NCI-H146 (cell line): Measurements from ENCODE around the gene GLT6D1.

Source experiments
- DNase-seq: peaks from one replicate; lab custom pipeline; 2025; lab: John Stamatoyannopoulos, UW

The GLT6D1 gene

GRCh38 chr9:135608294-135608998, 30.9 kb downstream of the GLT6D1 start:
- DNase-seq, result no peak

GRCh38 chr9:135607401-135608293, 31.7 kb downstream of the GLT6D1 start:
- DNase-seq, result no peak

- no peak for DNase-seq
These were observed 32.5 kb downstream of the GLT6D1 start for GRCh38 chr9:135606885-135607259.

GRCh38 chr9:135605238-135605781, 34.0 kb downstream of the GLT6D1 start:
- no peak for DNase-seq

- no peak for DNase-seq
These were observed 34.7 kb downstream of the GLT6D1 start for GRCh38 chr9:135604437-135605237.

GRCh38 chr9:135602789-135603481, 36.4 kb downstream of the GLT6D1 start:
- no peak for DNase-seq

GRCh38 chr9:135601988-135602387, 37.4 kb downstream of the GLT6D1 start:
- no peak for DNase-seq

GRCh38 chr9:135600296-135600817, 39.0 kb downstream of the GLT6D1 start:
- DNase-seq, result no peak

GRCh38 chr9:135596211-135596610, 43.1 kb downstream of the GLT6D1 start:
- no peak for DNase-seq

GRCh38 chr9:135592625-135593024, 46.7 kb downstream of the GLT6D1 start:
- DNase-seq, result no peak

- no peak for DNase-seq
These were observed 47.1 kb downstream of the GLT6D1 start for GRCh38 chr9:135592331-135592590.

- no peak for DNase-seq
These were observed 47.6 kb downstream of the GLT6D1 start for GRCh38 chr9:135591506-135592330.

GRCh38 chr9:135590486-135591079, 48.8 kb downstream of the GLT6D1 start:
- no peak for DNase-seq

GRCh38 chr9:135589596-135590485, 49.5 kb downstream of the GLT6D1 start:
- no peak for DNase-seq

GRCh38 chr9:135588886-135589595, 50.3 kb downstream of the GLT6D1 start:
- DNase-seq, result peak; percentile 6

- DNase-seq, result no peak
These were observed 51.0 kb downstream of the GLT6D1 start for GRCh38 chr9:135588371-135588770.

- DNase-seq, result no peak
These were observed 51.7 kb downstream of the GLT6D1 start for GRCh38 chr9:135587658-135588057.

GRCh38 chr9:135586601-135587109, 52.7 kb downstream of the GLT6D1 start:
- no peak for DNase-seq
